Measurements from ENCODE around the gene EYA2. TPM values are rescaled to one million over a fixed set of nuclear protein-coding genes. Genes with fewer than 3 reads are reported as not detected.

Gene EYA2
- total RNA-seq, 1 experiment from 2014 or later, result not detected

- Histone ChIP-seq H3K27me3 (replicated peaks; ENCODE audit: insufficient read depth, low read depth, low read length, poor library complexity) (peaks cover 24% of the 10 kb centered on the region), H3K4me1 (ENCODE audit: insufficient read depth, low read length, poor library complexity, severe bottlenecking) (no peaks in the 10 kb centered on the region), H3K36me3 (ENCODE audit: insufficient read depth, low read length, poor library complexity, severe bottlenecking) (no peaks in the 10 kb centered on the region), H3K27ac (ENCODE audit: low read depth, low read length, poor library complexity, severe bottlenecking) (no peak overlapping the region), H3K4me3 (ENCODE audit: low read depth, low read length, poor library complexity, severe bottlenecking) (no peak overlapping the region), H3K9me3 (ENCODE audit: low read depth, low read length, poor library complexity, severe bottlenecking) (no peaks in the 10 kb centered on the region)
- CTCF ChIA-PET, result no interaction called here
- intact Hi-C loops (cut with micrococcal nuclease; ENCODE audit: unreplicated experiment), result no loop called here
- TF ChIP-seq CTCF (conservative IDR thresholded peaks at IDR 0.05; ENCODE audit: low read depth, low read length) (no peak), EZH2 (IDR thresholded peaks at IDR 0.05; ENCODE audit: borderline replicate concordance, low read depth, low read length, poor library complexity, severe bottlenecking) (no peak)
- DNase-seq (ENCODE audit: low spot score), result no peak
- POLR2A ChIA-PET (ENCODE audit: low non-redundant PET), result no interaction called here
- BruUV-seq (replicated peaks), result no TSS peak
Observed at GRCh38 chr20:46973766-46974165, 79.1 kb downstream of the EYA2 start.

- no peaks in the 10 kb centered on the region for H3K4me1 ChIP-seq (ENCODE audit: insufficient read depth, low read length, poor library complexity, severe bottlenecking)
- no peak for DNase-seq (ENCODE audit: low spot score)
- no peak overlapping the region for H3K27ac ChIP-seq (ENCODE audit: low read depth, low read length, poor library complexity, severe bottlenecking)
- no TSS peak for BruUV-seq (replicated peaks)
- H3K36me3 ChIP-seq (ENCODE audit: insufficient read depth, low read length, poor library complexity, severe bottlenecking), result no peaks in the 10 kb centered on the region
- H3K4me3 ChIP-seq (ENCODE audit: low read depth, low read length, poor library complexity, severe bottlenecking), result no peak overlapping the region
- no peaks in the 10 kb centered on the region for H3K9me3 ChIP-seq (ENCODE audit: low read depth, low read length, poor library complexity, severe bottlenecking)
- TF ChIP-seq EZH2 (IDR thresholded peaks at IDR 0.05; ENCODE audit: borderline replicate concordance, low read depth, low read length, poor library complexity, severe bottlenecking) (no peak), CTCF (conservative IDR thresholded peaks at IDR 0.05; ENCODE audit: low read depth, low read length) (no peak)
- intact Hi-C loops (cut with micrococcal nuclease; ENCODE audit: unreplicated experiment), result no loop called here
- CTCF ChIA-PET, result no interaction called here
- POLR2A ChIA-PET (ENCODE audit: low non-redundant PET), result no interaction called here
- peaks cover 24% of the 10 kb centered on the region for H3K27me3 ChIP-seq (replicated peaks; ENCODE audit: insufficient read depth, low read depth, low read length, poor library complexity)
Observed at GRCh38 chr20:46974669-46975434, 80.2 kb downstream of the EYA2 start.

- H3K4me3 ChIP-seq (ENCODE audit: low read depth, low read length, poor library complexity, severe bottlenecking), result no peak overlapping the region
- POLR2A ChIA-PET (ENCODE audit: low non-redundant PET), result no interaction called here
- intact Hi-C loops (cut with micrococcal nuclease; ENCODE audit: unreplicated experiment), result no loop called here
- no peak for DNase-seq (ENCODE audit: low spot score)
- CTCF ChIA-PET, result no interaction called here
- TF ChIP-seq EZH2 (IDR thresholded peaks at IDR 0.05; ENCODE audit: borderline replicate concordance, low read depth, low read length, poor library complexity, severe bottlenecking), result no peak
- no peak for TF ChIP-seq CTCF (conservative IDR thresholded peaks at IDR 0.05; ENCODE audit: low read depth, low read length)
- H3K27ac ChIP-seq (ENCODE audit: low read depth, low read length, poor library complexity, severe bottlenecking), result no peak overlapping the region
- no peaks in the 10 kb centered on the region for H3K36me3 ChIP-seq (ENCODE audit: insufficient read depth, low read length, poor library complexity, severe bottlenecking)
- BruUV-seq (replicated peaks), result no TSS peak
- H3K27me3 ChIP-seq (replicated peaks; ENCODE audit: insufficient read depth, low read depth, low read length, poor library complexity), result peaks cover 21% of the 10 kb centered on the region
- H3K4me1 ChIP-seq (ENCODE audit: insufficient read depth, low read length, poor library complexity, severe bottlenecking), result no peaks in the 10 kb centered on the region
- no peaks in the 10 kb centered on the region for H3K9me3 ChIP-seq (ENCODE audit: low read depth, low read length, poor library complexity, severe bottlenecking)
Observed at GRCh38 chr20:46975976-46976375, 81.3 kb downstream of the EYA2 start.

Measured in A673 (cell line).